Right atrium auricular region (tissue), 2 donors: ENCODE measurements around the gene PRDM16. TPM values are rescaled to one million over a fixed set of nuclear protein-coding genes. Genes with fewer than 3 reads are reported as not detected.

Experiments
- DNase-seq: peaks from one replicate; pipeline ENCODE4 v3.0.0-alpha.2; 2019; ENCODE audit warnings: low spot score
- H3K27ac ChIP-seq, 2 donors: fragments of 200-600 bp; sonication (generic); 1 replicate in 1 of 2; 2 replicates in 1 of 2; pipeline ENCODE4 v1.5.1; 2016 to 2019
- H3K27me3 ChIP-seq, 2 donors: fragments of 200-600 bp; sonication (generic); one replicate each; pipeline versions ENCODE4 v1.5.1 to v1.6.0; 2017 to 2019
- H3K36me3 ChIP-seq: fragments of 200-600 bp; sonication (generic); one replicate; pipeline ENCODE4 v1.5.1; 2016
- H3K4me1 ChIP-seq, 2 donors: fragments of 200-600 bp; sonication (generic); one replicate each; pipeline versions ENCODE4 v1.5.1 to v1.6.0; 2017 to 2019
- H3K4me3 ChIP-seq, 2 donors: fragments of 200-600 bp; sonication (generic); 1 replicate in 1 of 2; 2 replicates in 1 of 2; pipeline ENCODE4 v1.5.1; 2017 to 2019; ENCODE audit warnings: mild to moderate bottlenecking in 1 of 2, moderate library complexity in 1 of 2
- H3K9me3 ChIP-seq, 2 donors: fragments of 200-600 bp; sonication (generic); one replicate each; pipeline ENCODE4 v1.5.1; 2019
- total RNA-seq, 2 donors: library from RNA; depleted of rRNA; stranded (reverse); fragments of >200 nt; gene quantifications; one replicate each; pipeline ENCODE4 v1.1.0, GENCODE V29; 2016
- TF ChIP-seq, protein P1 (sequence below), 2 donors: fragments of 200-600 bp; sonication (generic); IDR thresholded peaks; one replicate each; pipeline ENCODE4 v1.5.1; 2019; ENCODE audit warnings: antibody characterized with exemption in 2 of 2

Gene PRDM16
- total RNA-seq, 2 donors from 2014 or later, result 0.22 to 3.3 TPM

GRCh38 chr1:3140437-3140836 is 71.4 kb downstream of the PRDM16 start:
- no peak overlapping the region for H3K27ac ChIP-seq
- H3K9me3 ChIP-seq, result no peaks in the 10 kb centered on the region
- peaks cover 0 to 6% of the 10 kb centered on the region in 2 donors for H3K4me1 ChIP-seq
- DNase-seq, result no peak
- TF ChIP-seq, protein P1, sequence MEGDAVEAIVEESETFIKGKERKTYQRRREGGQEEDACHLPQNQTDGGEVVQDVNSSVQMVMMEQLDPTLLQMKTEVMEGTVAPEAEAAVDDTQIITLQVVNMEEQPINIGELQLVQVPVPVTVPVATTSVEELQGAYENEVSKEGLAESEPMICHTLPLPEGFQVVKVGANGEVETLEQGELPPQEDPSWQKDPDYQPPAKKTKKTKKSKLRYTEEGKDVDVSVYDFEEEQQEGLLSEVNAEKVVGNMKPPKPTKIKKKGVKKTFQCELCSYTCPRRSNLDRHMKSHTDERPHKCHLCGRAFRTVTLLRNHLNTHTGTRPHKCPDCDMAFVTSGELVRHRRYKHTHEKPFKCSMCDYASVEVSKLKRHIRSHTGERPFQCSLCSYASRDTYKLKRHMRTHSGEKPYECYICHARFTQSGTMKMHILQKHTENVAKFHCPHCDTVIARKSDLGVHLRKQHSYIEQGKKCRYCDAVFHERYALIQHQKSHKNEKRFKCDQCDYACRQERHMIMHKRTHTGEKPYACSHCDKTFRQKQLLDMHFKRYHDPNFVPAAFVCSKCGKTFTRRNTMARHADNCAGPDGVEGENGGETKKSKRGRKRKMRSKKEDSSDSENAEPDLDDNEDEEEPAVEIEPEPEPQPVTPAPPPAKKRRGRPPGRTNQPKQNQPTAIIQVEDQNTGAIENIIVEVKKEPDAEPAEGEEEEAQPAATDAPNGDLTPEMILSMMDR (IDR thresholded peaks at IDR 0.05), result no peak
- no peaks in the 10 kb centered on the region for H3K36me3 ChIP-seq
- no peak overlapping the region for H3K4me3 ChIP-seq
- H3K27me3 ChIP-seq, result peaks cover 0 to 2% of the 10 kb centered on the region in 2 donors

- Histone ChIP-seq H3K36me3 (no peaks in the 10 kb centered on the region), H3K4me1 (peaks cover 0 to 9% of the 10 kb centered on the region in 2 donors), H3K27me3 (peaks cover 0 to 2% of the 10 kb centered on the region in 2 donors), H3K27ac (no peak overlapping the region), H3K4me3 (no peak overlapping the region), H3K9me3 (no peaks in the 10 kb centered on the region)
- TF ChIP-seq, protein P1 (IDR thresholded peaks at IDR 0.05), result no peak
- DNase-seq, result no peak
Observed at GRCh38 chr1:3141129-3141528, 72.1 kb downstream of the PRDM16 start.

- no peaks in the 10 kb centered on the region for H3K36me3 ChIP-seq
- H3K27ac ChIP-seq, result no peak overlapping the region
- H3K9me3 ChIP-seq, result no peaks in the 10 kb centered on the region
- peaks cover 0 to 9% of the 10 kb centered on the region in 2 donors for H3K4me1 ChIP-seq
- TF ChIP-seq, protein P1 (IDR thresholded peaks at IDR 0.05), result no peak
- H3K27me3 ChIP-seq, result peaks cover 0 to 2% of the 10 kb centered on the region in 2 donors
- no peak for DNase-seq
- H3K4me3 ChIP-seq, result no peak overlapping the region
Observed at GRCh38 chr1:3141836-3142235, 72.8 kb downstream of the PRDM16 start.

DNA sequence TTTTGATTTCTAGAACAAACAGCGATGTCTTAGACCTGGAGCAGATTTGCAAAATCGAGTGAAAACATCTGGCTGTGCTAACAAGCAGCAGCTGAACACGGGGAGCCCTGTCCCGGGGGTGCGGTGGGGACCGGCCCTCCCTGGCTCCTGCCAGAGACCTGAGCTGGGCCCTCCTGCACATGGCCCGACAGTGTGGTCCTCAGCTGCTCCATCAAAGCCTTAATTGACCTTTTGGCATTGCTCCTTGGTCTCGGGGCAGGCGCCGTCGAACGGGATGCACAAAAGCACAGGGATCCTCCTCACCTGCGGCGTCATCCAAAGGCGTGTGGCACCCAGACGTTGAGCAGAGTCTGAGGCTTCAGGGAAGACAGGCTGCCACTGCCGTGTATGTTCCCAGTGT is 73.2 kb downstream of the PRDM16 start:
- no peak overlapping the region for H3K4me3 ChIP-seq
- H3K27me3 ChIP-seq, result peaks cover 0 to 2% of the 10 kb centered on the region in 2 donors
- no peak overlapping the region for H3K27ac ChIP-seq
- peaks cover 0 to 9% of the 10 kb centered on the region in 2 donors for H3K4me1 ChIP-seq
- no peak for DNase-seq
- TF ChIP-seq, protein P1 (IDR thresholded peaks at IDR 0.05), result no peak
- H3K36me3 ChIP-seq, result no peaks in the 10 kb centered on the region
- no peaks in the 10 kb centered on the region for H3K9me3 ChIP-seq

- Histone ChIP-seq H3K9me3 (no peaks in the 10 kb centered on the region), H3K4me3 (no peak overlapping the region), H3K27ac (no peak overlapping the region), H3K4me1 (peaks cover 0 to 9% of the 10 kb centered on the region in 2 donors), H3K27me3 (peaks cover 0 to 2% of the 10 kb centered on the region in 2 donors), H3K36me3 (no peaks in the 10 kb centered on the region)
- TF ChIP-seq, protein P1 (IDR thresholded peaks at IDR 0.05), result no peak
- DNase-seq, result no peak
Observed at GRCh38 chr1:3142751-3143150, 73.7 kb downstream of the PRDM16 start.
